Right lobe of liver (tissue), 4 donors: Measurements from ENCODE around the gene ZIK1.

Experiments
- CTCF ChIP-seq, 4 donors: fragments of 200-600 bp in 3 of 4; fragments of 450-650 bp in 1 of 4; IDR thresholded peaks; one replicate each; pipeline versions ENCODE4 v1.5.1 to v1.8.0; 2016 to 2022; ENCODE audit warnings: antibody characterized with exemption in 4 of 4, mild to moderate bottlenecking in 2 of 4
- POLR2A ChIP-seq: fragments of 450-650 bp; IDR thresholded peaks from one replicate; pipeline ENCODE4 v1.6.1; 2017; ENCODE audit warnings: antibody characterized with exemption, mild to moderate bottlenecking
- donor health status: DM: no; HTN: no; CAD: no.
- donor health status: DM: no; HTN: no; CAD: no.
- donor health status: DM: no; HTN: yes; CAD: no.

DNA sequence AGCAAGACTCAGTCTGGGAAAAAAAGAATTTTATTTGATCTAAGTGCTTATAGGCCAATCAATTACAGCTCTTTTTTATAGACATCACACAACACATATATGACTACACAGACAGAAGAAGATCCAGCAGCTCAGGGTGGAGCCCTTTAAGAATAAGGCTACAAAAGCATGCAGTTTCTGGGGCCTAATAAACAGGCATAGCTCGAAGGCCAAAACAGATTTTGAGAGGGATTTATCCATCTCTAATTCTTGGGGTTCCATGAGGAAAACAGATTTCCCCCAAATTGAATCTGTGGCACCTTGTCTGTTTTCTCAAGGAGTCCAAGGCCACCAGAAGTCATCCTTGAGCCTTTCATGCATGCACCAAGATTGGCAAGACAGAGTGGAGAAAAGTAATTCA lies 20.4 kb upstream of the ZIK1 start:
- TF ChIP-seq CTCF (IDR thresholded peaks at IDR 0.05) (no peak), POLR2A (no peak)
